Limb (tissue), 2 donors: ENCODE results near the gene CCL22.
"Not testable (repeated sequence)": the region's sequence is repeated elsewhere in the genome, so short reads cannot be mapped to it uniquely, and the experiment has no call there.

Experiments
- DNase-seq, 2 donors: peaks; one replicate each; pipeline ENCODE4 v3.0.0-alpha.2; 2016; ENCODE audit errors: extremely low spot score in 2 of 2

The CCL22 gene, protein sequence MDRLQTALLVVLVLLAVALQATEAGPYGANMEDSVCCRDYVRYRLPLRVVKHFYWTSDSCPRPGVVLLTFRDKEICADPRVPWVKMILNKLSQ

DNA sequence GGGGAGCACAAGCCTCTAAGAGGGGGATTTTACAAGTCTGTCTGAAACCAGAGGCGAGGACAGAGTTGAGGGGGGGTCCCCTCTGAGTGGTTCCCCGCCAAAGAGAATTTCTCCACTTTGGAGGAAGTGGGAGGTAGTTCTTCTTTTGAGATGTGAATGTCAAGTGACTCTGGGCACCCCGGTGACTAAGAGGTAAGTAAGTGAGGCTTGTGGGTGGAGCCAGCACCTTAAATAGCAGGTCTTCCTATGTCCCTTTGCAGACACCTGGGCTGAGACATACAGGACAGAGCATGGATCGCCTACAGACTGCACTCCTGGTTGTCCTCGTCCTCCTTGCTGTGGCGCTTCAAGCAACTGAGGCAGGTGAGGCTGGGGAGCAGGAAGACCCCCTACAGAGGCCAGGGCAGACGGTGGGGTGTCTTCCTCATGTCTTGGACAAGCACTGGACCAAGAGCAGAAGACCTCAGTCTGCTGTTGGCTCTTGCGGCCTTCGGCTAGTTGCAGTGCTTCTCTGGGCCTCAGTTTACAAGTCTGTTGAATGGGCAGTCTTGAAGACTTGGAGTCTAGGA, at the start of gene CCL22:
Gene CCL22 (plus strand): TSS at position 257 of the 569 bp plus-strand sequence. CDS start 34 bp downstream, at position 291.
- DNase-seq: no peak

DNA sequence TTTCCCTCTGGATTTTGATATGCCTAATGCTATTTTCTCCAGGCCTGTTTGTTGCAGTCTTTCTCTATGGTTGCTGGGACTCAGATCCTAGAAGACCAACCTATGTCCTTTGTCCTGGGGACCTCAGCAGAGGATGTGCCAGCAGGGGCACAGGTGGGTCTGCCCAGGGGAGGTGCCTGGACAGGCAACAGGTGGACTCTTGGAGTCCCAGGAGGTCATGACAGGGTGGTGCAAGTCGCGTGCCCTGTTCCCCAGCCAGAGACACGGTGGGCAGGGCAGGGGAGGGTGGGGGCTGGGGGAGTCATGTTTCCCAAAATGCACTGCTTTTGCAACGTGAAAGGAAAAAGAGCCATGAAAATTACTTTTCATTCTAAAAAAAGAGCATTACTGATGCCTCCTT, 47.8 kb upstream of the CCL22 start:
- DNase-seq: no peak

DNA sequence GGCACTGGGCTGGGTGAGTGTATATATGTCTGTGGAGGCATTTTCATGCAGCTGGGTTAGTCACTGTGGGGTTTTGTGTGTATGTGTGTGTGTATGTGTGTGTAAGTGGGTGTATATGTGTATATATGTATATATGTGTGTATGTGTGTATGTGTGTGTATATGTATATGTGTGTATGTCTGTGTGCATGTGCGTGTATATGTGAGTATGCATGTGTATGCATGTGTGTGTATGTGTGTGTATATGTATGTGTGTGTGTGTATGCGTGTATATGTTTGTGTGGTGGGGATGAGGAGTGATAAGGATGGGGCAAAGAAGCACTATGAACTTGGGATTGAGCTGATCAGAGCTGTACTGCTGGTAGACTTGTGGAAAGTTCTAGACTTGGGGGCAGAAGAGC, 45.1 kb upstream of the CCL22 start:
- DNase-seq: no peak

DNA sequence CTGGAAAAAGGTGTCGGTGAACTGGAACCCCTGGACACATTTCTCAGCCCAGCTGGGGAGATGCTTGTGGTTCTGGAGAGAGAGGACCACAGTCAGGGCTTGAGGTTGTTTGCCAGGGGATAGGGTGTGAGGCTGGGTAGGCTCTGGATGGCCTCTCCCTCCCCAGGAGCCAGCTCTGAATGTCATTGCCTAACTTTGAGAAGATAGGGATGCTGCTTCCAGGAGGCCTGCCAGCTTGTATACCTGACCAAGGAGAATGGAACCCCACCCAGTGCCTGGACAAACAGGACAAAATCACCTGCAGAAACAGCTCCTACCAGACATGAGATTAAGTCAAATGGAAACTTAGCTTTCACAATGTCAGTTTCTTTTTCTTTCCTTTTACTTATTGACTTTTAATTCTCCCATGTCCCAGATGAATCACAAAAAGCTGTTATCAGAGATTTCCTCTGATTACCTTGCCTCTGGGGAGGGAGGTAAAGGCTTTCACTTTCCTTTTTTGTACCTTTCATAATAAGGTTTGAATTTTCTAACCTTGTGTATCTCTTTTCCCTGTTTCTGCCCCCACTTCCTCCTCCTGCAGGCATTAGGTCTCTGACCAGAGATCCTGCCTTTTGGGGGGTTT, 44.3 kb upstream of the CCL22 start:
- DNase-seq: no peak

DNA sequence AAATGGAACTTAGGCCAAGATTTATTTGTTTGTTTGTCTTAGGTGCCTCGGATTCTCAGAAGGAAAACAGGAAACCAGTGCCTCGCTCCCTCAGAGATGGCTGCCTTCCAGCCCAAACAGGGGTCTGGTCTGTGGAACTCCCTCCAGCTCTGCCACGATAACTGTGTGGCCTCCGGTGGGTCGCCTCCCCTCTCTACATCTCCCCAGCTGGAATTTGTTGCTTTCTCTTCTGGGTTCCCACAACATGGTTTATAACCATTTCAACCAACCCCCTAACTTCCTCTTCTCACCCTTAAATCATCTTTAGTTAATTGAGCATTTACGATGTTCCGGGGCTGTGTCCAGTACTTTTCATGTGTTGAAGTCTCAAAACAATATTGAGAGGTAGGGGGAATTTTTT, 43.2 kb upstream of the CCL22 start:
- DNase-seq: no peak

DNA sequence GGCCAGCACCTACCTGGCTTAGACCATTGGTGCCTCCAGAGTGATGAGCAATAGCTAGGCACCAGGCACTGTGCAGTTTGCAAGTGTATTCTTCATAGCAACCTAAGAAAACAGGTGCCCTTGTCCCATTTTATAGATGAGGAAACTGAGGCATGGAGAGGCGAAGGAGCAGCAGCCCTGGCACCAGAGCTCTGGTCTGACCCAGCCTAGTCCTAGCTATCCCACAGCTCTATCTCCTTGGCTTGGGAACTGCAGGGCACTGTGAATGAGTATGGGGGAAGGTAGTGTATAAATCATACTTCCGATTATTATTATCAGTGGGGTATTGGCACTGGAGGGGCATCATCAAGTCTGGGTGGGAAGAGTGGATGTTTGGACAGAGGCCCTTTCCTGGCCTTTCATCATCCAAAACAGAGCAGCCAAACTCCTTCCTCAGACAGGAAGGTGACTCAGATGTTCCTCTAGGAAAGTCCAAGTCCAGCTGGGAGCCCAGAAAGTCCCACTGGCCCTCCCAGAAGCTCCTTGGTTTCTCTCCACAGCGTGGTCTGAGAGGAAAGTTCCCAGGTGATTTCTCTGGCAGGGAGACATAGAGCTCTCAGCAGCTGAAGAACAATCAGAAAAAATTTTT, 42.1 kb upstream of the CCL22 start:
- no peak for DNase-seq

DNA sequence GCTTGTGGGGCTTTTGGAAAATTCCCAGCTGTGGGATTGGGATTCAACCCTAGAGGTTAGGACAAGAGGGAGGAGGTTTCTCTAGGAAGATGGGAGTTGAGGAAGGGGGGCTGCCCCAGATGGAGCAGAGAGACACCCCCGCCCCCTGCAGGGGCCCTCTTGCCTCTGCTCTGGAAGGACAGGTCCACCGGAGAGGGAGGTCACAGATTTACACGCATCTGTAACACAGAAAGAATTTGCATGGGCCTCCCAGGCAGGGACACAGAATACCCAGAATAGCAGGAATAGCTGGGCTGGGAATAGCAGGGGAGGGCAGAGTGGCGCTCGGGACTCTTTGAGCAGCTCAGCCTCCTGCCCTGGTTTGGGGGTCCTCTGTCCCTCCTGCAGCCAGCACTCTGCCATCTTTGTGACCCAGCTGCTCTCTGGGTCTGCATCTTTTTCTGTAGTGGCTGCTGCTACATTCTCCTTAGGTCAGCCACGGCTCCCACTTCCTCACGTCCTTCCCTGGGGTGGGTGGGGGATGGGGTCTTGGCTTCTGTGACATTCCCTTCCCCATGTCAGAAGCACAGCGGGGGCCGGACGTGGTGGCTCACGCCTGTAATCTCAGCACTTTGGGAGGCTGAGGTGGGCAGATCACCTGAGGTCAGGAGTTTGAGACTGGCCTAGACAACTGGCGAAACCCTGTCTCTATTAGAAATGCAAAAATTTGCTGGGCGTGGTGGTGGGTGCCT, 40.2 kb upstream of the CCL22 start:
- DNase-seq: no peak

DNA sequence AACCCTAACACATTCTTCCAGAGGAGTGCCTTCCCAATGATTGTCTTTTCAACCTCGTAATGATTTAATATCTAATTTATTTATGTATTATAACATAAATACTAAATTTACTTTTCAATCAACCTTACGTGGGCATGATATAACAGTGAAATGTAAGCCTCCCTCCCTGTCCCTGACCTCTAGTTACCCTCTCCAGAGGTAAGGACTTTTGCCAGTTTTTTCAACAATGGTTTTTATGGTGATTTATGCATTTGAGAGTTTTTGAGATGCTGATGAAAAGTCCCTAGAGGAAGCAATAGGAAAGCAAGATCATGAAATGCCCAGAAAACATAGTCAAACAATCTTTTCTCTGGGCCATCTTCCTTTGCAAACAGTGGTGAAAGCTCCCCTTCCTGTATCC, 38.9 kb upstream of the CCL22 start:
- DNase-seq: no peak

DNA sequence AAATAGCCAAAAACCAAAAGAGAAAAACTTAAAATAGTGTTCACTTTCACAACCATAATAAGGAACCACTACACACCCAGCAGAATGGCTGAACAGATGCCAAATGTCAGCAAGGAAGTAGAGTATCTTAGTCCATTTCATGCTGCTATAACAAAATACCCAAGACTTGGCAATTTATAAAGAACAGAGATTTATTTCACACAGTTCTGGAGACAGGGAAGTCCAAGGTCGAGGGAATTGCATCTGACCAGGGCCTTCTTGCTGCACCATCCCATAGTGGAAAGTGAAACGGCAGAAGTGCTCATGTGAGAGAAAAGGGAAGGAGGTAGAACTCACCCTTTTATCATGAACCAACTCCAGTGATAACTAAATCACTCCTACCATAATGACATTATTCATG, 33.8 kb upstream of the CCL22 start:
- DNase-seq: no peak

DNA sequence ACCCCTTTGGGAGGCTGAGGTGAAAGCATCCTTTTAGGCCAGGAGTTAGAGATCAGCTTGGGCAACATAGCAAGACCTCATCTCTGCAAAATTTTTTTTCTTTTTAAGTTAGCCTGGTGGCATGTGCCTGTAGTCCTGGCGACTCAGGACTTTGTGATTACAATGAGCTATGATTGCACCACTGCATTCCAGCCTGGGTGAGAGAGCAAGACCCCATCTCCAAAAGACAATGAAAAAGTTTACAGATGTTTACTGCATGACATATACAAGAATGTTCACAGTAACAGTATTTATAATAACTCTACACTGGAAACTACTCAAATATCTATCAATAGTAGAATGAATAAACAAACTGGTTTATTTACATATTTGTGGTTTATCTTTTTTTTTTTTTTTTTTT, 33.1 kb upstream of the CCL22 start:
- no peak for DNase-seq

DNA sequence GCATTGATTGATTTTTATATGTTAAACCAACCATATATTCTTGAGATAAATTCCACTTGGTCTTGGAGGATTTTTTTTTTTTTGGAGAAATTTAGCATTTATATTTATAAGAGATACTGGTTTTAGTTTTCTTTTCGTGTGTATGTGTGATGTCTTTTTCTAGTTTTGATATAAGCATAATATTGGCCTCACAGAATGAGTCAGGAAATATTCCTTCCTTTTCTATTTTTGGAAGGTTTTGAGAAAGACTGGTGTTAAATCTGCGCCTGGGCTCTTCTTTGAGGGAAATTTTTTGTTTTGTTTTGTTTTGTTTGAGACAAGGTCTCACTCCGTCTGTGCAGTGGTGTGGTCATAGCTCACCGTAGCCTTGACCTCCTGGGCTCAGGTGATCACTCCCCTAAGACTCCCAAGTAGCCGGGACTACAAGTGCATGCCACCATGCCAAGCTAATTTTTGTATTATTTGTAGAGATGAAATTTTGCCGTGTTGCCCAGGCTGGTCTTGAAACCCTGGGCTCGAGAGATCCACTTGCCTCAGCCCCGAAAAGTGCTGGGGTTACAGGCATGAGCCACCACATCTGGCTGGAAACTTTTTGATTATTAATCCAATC, 28.8 kb upstream of the CCL22 start:
- no peak for DNase-seq

DNA sequence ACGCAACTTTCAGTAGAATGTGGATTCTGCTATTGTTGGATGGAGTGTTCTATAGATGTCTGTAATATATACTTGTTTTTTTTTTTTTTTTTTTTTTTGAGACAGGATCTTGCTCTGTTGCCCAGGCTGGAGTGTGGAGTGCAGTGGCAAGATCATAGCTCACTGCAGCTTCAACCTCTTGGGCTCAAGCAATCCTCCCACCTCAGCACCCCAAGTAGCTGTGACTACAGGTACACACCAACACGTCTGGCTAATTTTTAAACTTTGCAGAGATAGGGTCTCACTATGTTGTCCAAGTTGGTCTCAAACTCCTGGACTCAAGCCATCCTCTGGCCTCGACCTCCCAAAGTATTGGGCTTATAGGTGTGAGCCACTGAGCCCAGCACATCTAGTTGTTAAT, 27.2 kb upstream of the CCL22 start:
- no peak for DNase-seq

DNA sequence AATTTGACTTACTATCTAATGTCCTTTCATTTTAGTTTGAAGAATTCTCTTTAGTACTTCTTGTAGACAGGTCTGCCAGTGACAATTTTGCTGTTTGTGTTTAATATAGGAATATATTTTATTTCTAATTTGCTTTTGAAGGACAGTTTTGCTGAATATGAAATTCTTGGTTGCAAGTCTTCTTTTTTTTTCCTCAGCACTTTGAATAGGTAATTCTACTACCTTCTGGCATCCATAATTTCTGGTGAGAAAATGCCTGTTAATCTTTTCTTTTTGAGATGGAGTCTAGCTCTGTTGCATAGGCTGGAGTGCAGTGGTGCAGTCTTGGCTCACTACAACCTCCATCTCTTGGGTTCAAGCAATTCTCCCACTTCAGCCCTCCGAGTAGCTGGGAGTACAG, 25.2 kb upstream of the CCL22 start:
- DNase-seq: no peak

DNA sequence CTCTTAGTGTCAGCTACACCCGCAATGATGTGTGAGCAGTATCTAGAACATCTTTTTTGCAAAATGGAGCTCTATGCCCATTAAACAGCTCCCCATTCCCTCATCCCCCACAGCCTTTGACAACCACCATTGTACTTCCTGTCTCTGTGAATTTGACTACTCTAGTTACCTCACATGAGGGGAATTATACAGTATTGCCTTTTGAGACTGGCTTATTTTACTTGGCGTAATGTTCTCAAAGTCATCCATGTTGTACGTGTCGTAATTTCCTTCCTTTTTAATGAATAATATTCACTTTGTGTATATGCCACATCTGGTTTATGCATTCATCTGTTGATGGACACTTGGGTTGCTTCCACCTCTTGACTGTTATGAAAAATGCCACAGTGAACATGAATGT, 23.2 kb upstream of the CCL22 start:
- no peak for DNase-seq

DNA sequence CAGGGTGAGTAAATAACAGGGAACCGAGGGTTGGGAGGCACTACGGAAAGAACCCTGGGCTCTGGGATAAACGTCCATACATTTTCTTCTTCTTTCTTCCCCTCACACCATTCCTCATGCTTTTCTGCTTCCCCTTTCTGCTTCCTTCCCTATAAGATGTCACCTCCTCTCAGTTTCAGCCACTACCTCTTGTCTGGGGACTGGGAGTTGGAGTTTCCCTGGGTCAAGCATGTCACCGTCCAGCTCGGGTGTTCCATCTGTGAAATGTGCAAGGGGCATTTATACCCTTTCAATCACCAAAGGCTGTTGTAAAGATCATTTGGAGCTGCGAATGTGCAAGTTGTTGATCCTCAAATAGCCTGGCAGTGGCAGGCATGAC, 17.5 kb upstream of the CCL22 start:
- DNase-seq: no peak

DNA sequence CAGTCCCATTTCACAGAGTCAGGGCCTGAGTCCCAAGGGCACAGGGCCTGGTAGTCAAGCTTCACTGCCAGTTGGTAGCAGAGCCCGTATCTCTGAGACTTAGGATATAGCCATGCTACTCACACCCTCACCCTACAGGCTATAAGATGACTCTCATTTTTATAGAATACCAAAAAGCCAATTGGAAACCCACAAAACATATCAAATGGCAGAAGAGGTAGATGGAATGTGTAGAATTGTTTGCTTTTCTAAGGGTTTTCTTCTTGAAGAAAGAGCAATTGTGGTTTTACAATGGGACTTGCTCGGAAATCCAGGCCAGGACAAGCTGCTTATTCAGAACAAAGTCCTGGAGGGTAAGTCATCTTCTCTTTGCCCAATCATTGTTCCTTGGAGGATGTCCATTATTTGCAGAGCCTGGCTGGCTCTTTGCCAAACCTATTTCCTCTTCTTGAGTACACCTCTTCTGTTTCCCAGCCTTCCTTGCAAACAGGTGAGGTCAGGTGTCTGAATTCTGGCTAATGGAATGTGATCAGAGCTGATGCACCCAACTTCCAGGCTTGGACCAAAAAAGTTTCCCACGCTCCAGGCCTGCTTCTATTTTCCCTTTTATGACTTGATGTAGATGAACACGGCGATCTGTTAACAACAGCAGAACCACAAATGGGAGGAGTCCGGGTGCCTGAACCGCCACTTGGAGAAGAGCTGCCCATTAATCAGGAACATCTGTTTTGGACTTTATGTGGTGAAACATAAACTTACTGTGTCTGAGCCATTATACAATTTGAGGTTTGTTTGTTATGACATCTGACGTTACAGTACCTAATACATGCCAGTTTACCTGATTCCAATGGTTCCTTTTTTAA, 16.9 kb upstream of the CCL22 start:
- peak in 1 of 2 donors; percentile 32 for DNase-seq

DNA sequence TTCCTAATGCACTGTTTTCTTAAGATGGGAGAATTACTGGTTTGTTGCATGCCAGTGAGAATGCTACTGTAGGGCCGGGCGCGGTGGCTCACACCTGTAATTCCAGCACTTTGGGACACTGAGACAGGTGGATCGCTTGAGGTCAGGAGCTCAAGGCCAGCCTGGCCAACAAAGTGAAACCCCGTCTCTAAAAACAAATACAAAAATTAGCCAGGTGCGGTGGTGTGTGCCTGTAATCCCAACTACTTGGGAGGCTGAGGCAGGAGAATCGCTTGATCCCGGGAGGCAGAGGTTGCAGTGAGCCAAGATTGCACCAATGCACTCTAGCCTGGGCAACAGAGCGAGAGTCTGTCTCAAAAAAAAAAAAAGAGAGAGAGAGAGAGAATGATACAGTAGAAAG, 16.0 kb upstream of the CCL22 start:
- DNase-seq: not testable (repeated sequence)

DNA sequence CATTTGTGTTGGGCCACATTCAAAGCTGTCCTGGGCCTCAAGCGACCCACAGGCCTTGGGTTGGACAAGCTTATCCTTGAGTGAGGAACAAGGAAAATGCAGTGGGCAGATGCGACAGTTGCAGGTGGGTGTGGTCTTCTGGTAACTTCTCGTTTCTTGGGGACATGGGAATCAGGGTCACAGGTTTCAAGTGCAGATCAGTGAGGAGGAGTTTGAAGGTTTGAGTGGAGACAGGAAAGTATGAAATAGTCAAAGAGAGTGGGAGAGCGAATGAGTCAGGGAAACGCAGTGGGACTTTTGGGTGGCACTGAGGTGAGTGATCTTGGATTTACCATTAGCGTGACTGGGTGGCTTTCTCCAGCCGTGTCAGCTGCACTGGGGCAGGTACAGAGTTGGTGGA, 15.4 kb upstream of the CCL22 start:
- no peak for DNase-seq

DNA sequence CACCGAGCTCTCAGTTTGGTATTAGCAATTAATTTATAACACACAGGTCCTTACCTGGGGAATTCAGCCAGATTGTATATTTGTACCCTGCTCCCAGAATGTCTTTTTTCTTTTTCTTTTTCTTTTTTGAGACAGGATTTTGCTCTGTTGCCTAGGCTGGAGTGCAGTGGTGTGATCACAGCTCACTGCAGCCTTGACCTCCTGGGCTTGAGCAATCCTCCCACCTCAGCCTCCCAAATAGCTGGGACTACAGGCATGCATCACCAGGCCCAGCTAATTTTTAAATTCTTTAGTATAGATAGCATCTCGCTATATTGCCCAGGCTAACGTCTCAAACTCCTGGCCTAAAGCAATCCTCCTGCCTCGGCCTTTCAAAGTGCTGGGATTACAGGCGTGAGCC, 14.5 kb upstream of the CCL22 start:
- DNase-seq: not testable (repeated sequence)

DNA sequence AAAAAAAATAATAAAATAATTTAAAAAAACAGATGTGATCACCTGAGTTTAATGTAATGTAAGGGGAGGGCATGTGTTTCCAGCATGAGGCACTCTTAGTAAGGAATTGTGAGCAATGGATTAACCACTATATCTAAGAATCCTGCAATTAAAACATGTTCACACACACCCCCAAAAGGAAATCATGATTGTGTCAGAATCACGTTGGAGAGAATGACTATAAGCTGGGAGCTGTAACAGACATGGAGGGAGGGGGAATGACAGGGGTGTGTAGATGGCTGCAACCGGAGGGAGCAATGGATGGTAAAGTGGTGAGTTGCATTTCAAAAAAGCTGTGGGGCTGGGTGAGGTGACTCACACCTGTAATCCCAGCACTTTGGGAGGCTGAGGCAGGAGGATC, 13.6 kb upstream of the CCL22 start:
- no peak for DNase-seq

DNA sequence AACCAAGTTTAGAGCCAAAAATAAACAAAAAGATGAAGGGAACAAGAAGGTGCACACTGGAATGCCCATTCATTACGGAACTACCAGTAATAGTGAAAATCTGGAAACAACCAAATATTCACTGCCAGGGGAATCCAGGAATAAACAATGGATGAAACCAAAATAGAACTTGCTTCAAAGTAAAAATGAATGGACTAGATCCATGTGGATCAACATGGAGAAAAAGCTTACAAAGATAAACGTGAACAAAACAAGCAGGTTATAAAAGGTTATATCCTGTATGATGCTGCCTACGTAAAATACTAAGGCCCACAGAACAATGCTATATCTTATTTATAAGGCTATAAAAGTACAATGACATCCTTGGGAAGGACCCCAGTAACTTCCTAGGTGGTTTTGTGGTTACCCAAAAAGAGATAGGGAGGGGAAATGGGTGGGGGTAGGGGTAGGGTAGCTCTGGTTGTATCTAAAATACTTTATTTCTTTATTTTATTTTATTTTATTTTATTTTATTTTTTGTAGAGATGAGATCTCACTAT, 12.8 kb upstream of the CCL22 start:
- DNase-seq: no peak
